HEK293 (cell line): ENCODE measurements around the gene ZGLP1.

ENCODE experiments used
- BCL11B ChIP-seq: fragments of 450-650 bp; formaldehyde crosslinking; IDR thresholded peaks from 2 replicates; pipeline ENCODE4 v1.5.1; 2016; ENCODE audit warnings: low read depth, missing biosample characterization, missing genetic modification characterization
- CTCF ChIP-seq: fragments of 450-650 bp; formaldehyde crosslinking; IDR thresholded peaks from 2 replicates; pipeline ENCODE4 v1.5.1; 2016; ENCODE audit warnings: missing biosample characterization, missing genetic modification characterization
- PRDM1 ChIP-seq: fragments of 450-650 bp; formaldehyde crosslinking; IDR thresholded peaks from 2 replicates; pipeline ENCODE4; 2016; ENCODE audit warnings: missing biosample characterization, missing genetic modification characterization
- TF ChIP-seq, protein P1 (sequence below): fragments of 450-650 bp; IDR thresholded peaks from 2 replicates; pipeline ENCODE4 v1.5.1; 2018; ENCODE audit warnings: missing biosample characterization, mild to moderate bottlenecking, missing genetic modification characterization

DNA sequence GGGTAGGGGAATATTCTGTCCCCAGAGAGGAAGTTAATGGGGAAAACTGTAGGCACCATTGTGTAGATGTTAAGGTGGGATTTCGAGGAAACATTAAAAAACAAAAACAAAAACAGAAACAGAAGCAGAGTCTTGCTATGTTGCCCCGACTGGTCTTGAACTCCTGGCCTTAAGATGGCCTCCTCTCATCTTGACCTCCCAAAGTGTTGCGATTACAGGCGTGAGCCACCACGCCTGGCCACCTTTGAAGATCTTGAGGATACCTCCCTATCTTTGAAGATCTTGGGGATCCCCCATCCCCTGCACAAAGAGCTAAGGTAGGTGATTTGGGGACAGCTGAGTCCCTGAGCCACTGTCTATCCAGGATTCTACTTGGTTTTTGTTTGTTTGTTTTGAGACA lies 30.4 kb upstream of the ZGLP1 start:
- TF ChIP-seq CTCF (tag by site-specific recombination) (no peak), BCL11B (tag by site-specific recombination) (no peak), PRDM1 (tag by site-specific recombination) (no peak)
- TF ChIP-seq, protein P1, sequence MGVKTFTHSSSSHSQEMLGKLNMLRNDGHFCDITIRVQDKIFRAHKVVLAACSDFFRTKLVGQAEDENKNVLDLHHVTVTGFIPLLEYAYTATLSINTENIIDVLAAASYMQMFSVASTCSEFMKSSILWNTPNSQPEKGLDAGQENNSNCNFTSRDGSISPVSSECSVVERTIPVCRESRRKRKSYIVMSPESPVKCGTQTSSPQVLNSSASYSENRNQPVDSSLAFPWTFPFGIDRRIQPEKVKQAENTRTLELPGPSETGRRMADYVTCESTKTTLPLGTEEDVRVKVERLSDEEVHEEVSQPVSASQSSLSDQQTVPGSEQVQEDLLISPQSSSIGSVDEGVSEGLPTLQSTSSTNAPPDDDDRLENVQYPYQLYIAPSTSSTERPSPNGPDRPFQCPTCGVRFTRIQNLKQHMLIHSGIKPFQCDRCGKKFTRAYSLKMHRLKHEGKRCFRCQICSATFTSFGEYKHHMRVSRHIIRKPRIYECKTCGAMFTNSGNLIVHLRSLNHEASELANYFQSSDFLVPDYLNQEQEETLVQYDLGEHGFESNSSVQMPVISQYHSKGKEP: no peak
